ENCODE data around the gene VANGL2.

- TF ChIP-seq, protein P1, sequence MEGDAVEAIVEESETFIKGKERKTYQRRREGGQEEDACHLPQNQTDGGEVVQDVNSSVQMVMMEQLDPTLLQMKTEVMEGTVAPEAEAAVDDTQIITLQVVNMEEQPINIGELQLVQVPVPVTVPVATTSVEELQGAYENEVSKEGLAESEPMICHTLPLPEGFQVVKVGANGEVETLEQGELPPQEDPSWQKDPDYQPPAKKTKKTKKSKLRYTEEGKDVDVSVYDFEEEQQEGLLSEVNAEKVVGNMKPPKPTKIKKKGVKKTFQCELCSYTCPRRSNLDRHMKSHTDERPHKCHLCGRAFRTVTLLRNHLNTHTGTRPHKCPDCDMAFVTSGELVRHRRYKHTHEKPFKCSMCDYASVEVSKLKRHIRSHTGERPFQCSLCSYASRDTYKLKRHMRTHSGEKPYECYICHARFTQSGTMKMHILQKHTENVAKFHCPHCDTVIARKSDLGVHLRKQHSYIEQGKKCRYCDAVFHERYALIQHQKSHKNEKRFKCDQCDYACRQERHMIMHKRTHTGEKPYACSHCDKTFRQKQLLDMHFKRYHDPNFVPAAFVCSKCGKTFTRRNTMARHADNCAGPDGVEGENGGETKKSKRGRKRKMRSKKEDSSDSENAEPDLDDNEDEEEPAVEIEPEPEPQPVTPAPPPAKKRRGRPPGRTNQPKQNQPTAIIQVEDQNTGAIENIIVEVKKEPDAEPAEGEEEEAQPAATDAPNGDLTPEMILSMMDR (conservative IDR thresholded peaks at IDR 0.05; ENCODE audit: low read depth in 2 of 2): no peak
- TF ChIP-seq CREB1 (CRISPR knock-in tag; IDR thresholded peaks at IDR 0.05; ENCODE audit: low read depth): no peak
- TF ChIP-seq POLR2AphosphoS5 (IDR thresholded peaks at IDR 0.05; ENCODE audit: low read depth): no peak
- TF ChIP-seq EZH2phosphoT487 (IDR thresholded peaks at IDR 0.05; ENCODE audit: unreplicated experiment): no peak
- TF ChIP-seq EZH2 (IDR thresholded peaks at IDR 0.05; ENCODE audit: low read depth, unreplicated experiment): no peak
- TF ChIP-seq, protein P2, sequence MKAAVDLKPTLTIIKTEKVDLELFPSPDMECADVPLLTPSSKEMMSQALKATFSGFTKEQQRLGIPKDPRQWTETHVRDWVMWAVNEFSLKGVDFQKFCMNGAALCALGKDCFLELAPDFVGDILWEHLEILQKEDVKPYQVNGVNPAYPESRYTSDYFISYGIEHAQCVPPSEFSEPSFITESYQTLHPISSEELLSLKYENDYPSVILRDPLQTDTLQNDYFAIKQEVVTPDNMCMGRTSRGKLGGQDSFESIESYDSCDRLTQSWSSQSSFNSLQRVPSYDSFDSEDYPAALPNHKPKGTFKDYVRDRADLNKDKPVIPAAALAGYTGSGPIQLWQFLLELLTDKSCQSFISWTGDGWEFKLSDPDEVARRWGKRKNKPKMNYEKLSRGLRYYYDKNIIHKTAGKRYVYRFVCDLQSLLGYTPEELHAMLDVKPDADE (IDR thresholded peaks at IDR 0.05): no peak
- no peak for TF ChIP-seq ZNF114 (CRISPR knock-in tag; IDR thresholded peaks at IDR 0.05)
Measured at GRCh38 chr1:160454371-160455152, 54.2 kb downstream of the VANGL2 start.

All from GM23338 (cell line).